ENCODE results near the gene CD83. TPM values are rescaled to one million over a fixed set of nuclear protein-coding genes. Genes with fewer than 3 reads are reported as not detected.

Gene CD83
- total and polyA plus RNA-seq, 2 of the 4 experiments (the other 2 are of a cell fraction) = 2.0 to 2.5 TPM

- intact Hi-C loops (cut with micrococcal nuclease) (no loop called here), dilution Hi-C loops (cut with HindIII; ENCODE audit: low sequenced_read_pairs, unreplicated experiment) (no loop called here), in situ Hi-C loops (cut with MboI; ENCODE audit: low sequenced_read_pairs) (no loop called here)
- ChIA-PET POLR2A (ENCODE audit: unreplicated experiment) (no interaction called here), CTCF (interaction anchor here (0.7 kb wide), 1 partner anchor 17 kb away, joined by 3 read pairs; no protein-coding TSS in a partner anchor)
- Histone ChIP-seq H3K4me1 (ENCODE audit: control insufficient read depth, insufficient read depth, low read length) (no peaks in the 10 kb centered on the region), H3K18ac (ENCODE audit: low read depth, low read length) (no peak overlapping the region), H4K91ac (ENCODE audit: insufficient read depth, low read depth, low read length) (no peak overlapping the region), H4K5ac (ENCODE audit: low read depth, low read length) (no peak overlapping the region), H3K27ac (ENCODE audit: insufficient read depth, low read length) (no peak overlapping the region), H3K4me2 (ENCODE audit: low read depth, low read length) (no peak overlapping the region), H3K36me3 (ENCODE audit: control insufficient read depth, insufficient read depth, low read length) (no peaks in the 10 kb centered on the region), H3K14ac (replicated peaks; ENCODE audit: low read depth, low read length) (no peak overlapping the region), H3K56ac (ENCODE audit: extremely low read depth, insufficient read depth, low read length) (no peak overlapping the region), H2BK5ac (ENCODE audit: low read depth, low read length, poor library complexity, severe bottlenecking) (no peak overlapping the region), H2BK120ac (ENCODE audit: low read depth, low read length) (no peak overlapping the region), H3K27me3 (ENCODE audit: control insufficient read depth, insufficient read depth, low read length) (peaks cover 25% of the 10 kb centered on the region), H4K8ac (ENCODE audit: low read depth in 2 of 2, low read length in 2 of 2) (no peak overlapping the region), H3K79me1 (ENCODE audit: low read depth in 1 of 2, low read length in 2 of 2) (no peaks in the 10 kb centered on the region), H3K9me1 (ENCODE audit: insufficient read depth, low read length) (no peaks in the 10 kb centered on the region), H2BK15ac (ENCODE audit: low read depth, low read length) (no peak overlapping the region), H3K4me3 (ENCODE audit: insufficient read depth, low read depth, low read length) (no peak overlapping the region), H3K4ac (ENCODE audit: low read depth, low read length) (no peak overlapping the region), H3K23ac (ENCODE audit: low read depth, low read length) (no peak overlapping the region), H2BK20ac (ENCODE audit: low read depth, low read length) (no peak overlapping the region), H2AFZ (replicated peaks; ENCODE audit: low read length, poor library complexity) (no peak overlapping the region), H2AK9ac (replicated peaks; ENCODE audit: low read depth, low read length, poor library complexity) (no peak overlapping the region), H3K9me3 (ENCODE audit: control insufficient read depth, insufficient read depth, low read length) (no peaks in the 10 kb centered on the region), H4K20me1 (ENCODE audit: insufficient read depth, low read length) (no peaks in the 10 kb centered on the region), H2AK5ac (ENCODE audit: low read depth, low read length) (no peak overlapping the region), H3K9ac (ENCODE audit: low read depth, low read length) (no peak overlapping the region)
- TF ChIP-seq BHLHE40 (IDR thresholded peaks at IDR 0.05; ENCODE audit: low read depth, low read length) = no peak
- no peak for TF ChIP-seq CEBPB (IDR thresholded peaks at IDR 0.05; ENCODE audit: low read depth, low read length)
- no peak for TF ChIP-seq MAZ (IDR thresholded peaks at IDR 0.05; ENCODE audit: borderline replicate concordance, low read depth, low read length)
- no peak for TF ChIP-seq MAFK (IDR thresholded peaks at IDR 0.05; ENCODE audit: low read depth, low read length)
- TF ChIP-seq MXI1 (IDR thresholded peaks at IDR 0.05; ENCODE audit: borderline replicate concordance, low read depth, low read length) = no peak
- no peak for TF ChIP-seq CHD1 (IDR thresholded peaks at IDR 0.05; ENCODE audit: low read depth, low read length)
- 75% methylated on average over 2 of the region's 11 CpGs; no CpG with 5 or more reads in 1 of the 2 experiments for WGBS, 2 experiments (ENCODE audit: extremely low coverage in 2 of 2, insufficient read length in 1 of 2)
- no peak for ATAC-seq (ENCODE audit: low read depth)
- BruUV-seq (replicated peaks) = no TSS peak
- no peak for DNase-seq
Observed at GRCh38 chr6:14084388-14084787, 33.2 kb upstream of the CD83 start.

Measured in IMR-90 (cell line).